ENCODE data around the gene MRPS27. TPM values are rescaled to one million over a fixed set of nuclear protein-coding genes. Genes with fewer than 3 reads are reported as not detected.

MRPS27 gene
- polyA plus RNA-seq, 1 donor = 52.7 TPM

DNA sequence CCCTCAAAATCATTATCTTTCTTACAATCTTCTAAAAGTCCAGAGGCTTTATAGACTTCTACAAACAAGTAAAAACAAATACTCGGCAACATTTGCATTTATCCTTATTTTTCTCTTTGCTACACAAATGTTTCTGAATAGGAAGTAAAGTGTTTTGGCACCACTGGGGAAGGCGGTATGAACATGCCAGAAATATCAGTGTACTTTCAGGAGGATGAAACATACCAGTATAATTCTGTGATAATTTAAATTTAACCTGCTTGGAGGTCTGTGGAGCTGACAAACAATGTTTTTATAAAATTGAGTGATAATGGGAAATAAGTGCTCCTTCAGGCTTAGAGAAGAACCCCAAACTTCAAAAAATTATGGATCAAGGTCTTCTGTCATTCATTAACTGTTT lies 51.8 kb downstream of the MRPS27 start:
- Histone ChIP-seq H3K36me3 (ENCODE audit: control insufficient read depth, insufficient read depth, low read length) (peaks cover 2% of the 10 kb centered on the region), H3K4me3 (ENCODE audit: low read length) (no peak overlapping the region), H3K27me3 (ENCODE audit: control insufficient read depth, insufficient read depth, low read length) (no peaks in the 10 kb centered on the region), H3K9me3 (ENCODE audit: control insufficient read depth, low read depth, low read length) (no peaks in the 10 kb centered on the region), H3K4me1 (ENCODE audit: control insufficient read depth, insufficient read depth, low read length) (no peaks in the 10 kb centered on the region), H3K27ac (ENCODE audit: low read length) (no peak overlapping the region)
- WGBS (ENCODE audit: insufficient coverage, low lambda C conversion rate) = 100% methylated on average over 1 of the region's 2 CpGs
- no peak for DNase-seq

DNA sequence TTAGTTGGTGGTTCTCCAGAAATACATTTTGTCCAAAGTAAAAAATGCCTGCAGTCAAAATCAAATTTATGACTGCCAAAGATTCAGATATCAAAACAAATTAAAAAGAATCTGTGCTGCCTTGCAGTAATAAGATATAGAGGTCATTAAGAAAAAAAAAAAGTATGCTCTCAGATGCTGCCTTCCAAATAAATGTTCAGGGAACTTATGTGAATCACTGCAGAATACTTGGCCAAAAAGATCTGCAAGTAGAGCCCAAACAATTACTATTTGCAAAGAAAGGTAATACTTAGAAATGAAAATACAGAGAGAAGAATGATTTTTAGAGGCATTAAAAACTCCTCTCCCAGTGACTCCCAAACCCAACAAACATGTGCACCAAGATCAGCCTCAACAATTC lies 52.4 kb downstream of the MRPS27 start:
- Histone ChIP-seq H3K36me3 (ENCODE audit: control insufficient read depth, insufficient read depth, low read length) (peaks cover 2% of the 10 kb centered on the region), H3K27me3 (ENCODE audit: control insufficient read depth, insufficient read depth, low read length) (no peaks in the 10 kb centered on the region), H3K4me1 (ENCODE audit: control insufficient read depth, insufficient read depth, low read length) (no peaks in the 10 kb centered on the region), H3K27ac (ENCODE audit: low read length) (no peak overlapping the region), H3K4me3 (ENCODE audit: low read length) (no peak overlapping the region), H3K9me3 (ENCODE audit: control insufficient read depth, low read depth, low read length) (no peaks in the 10 kb centered on the region)
- no peak for DNase-seq

DNA sequence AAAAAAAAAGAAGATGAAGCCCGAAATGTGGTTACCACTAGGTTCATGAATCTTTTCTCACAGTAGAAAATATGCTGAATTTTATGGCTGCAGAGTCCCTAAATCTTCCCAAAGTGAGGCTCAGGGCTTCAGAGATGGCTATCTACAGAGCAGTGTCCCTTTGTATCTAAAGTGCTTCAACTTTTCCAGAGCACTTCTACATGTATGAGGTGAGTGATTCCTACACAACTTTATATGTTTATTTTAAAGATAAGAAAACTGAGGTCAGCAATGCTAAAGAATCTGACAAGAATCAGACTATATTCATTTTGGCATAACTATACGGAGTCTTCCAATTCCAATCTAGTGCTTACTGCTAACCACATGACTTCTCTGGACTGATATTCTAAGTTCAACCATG lies 53.2 kb downstream of the MRPS27 start:
- WGBS (ENCODE audit: insufficient coverage, low lambda C conversion rate) = 100% methylated on average over 1 of the region's 2 CpGs
- no peak overlapping the region for H3K27ac ChIP-seq (ENCODE audit: low read length)
- no peaks in the 10 kb centered on the region for H3K4me1 ChIP-seq (ENCODE audit: control insufficient read depth, insufficient read depth, low read length)

DNA sequence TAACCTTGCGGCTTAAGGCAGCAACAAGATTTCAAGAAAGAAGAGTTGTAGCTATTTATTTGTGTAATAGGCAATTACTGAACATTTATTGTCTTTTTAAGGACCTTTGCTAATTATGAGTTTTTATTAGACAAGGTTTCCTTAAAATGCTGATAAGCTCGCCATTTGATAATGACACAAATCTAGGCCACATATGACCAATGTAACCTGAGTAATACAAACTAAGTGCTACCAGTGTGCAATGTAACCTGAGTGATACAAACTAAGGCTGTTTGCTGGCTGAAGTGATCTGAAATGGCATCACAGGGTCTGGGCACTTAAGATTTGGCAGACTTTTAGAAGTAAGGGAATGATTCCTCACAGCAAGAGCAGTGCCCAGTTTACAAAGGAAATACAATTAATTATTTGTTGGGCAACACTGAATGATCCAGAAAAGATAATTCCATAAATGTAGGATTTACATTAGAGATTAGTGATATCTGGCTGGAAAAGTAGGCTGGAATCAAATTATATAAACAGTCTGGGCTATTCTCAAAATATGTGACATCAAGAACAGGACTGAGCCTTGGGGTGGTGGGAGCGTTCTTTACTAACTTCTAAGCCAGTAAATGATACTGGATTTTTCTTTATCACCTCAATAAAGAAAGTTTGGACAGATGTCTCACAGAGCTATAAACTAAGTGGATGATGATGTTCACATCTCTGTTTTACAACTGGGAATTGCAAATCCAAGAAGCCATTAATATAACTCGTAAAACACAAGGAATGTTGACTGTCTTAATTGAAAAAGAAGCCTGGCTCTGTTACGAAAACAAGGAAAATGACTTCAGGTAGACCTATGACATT lies 54.8 kb downstream of the MRPS27 start:
- no peak overlapping the region for H3K27ac ChIP-seq (ENCODE audit: low read length)
- no peaks in the 10 kb centered on the region for H3K4me1 ChIP-seq (ENCODE audit: control insufficient read depth, insufficient read depth, low read length)
- H3K36me3 ChIP-seq (ENCODE audit: control insufficient read depth, insufficient read depth, low read length) = no peaks in the 10 kb centered on the region
- H3K4me3 ChIP-seq (ENCODE audit: low read length) = no peak overlapping the region
- H3K9me3 ChIP-seq (ENCODE audit: control insufficient read depth, low read depth, low read length) = no peaks in the 10 kb centered on the region
- no peaks in the 10 kb centered on the region for H3K27me3 ChIP-seq (ENCODE audit: control insufficient read depth, insufficient read depth, low read length)
- 90% methylated on average over 4 of the region's 5 CpGs for WGBS (ENCODE audit: insufficient coverage, low lambda C conversion rate)
- DNase-seq = no peak

More for the DNA sequence above, 53.2 kb downstream of the MRPS27 start:
- H3K9me3 ChIP-seq (ENCODE audit: control insufficient read depth, low read depth, low read length) = no peaks in the 10 kb centered on the region
- DNase-seq = no peak
- H3K4me3 ChIP-seq (ENCODE audit: low read length) = no peak overlapping the region
- no peaks in the 10 kb centered on the region for H3K27me3 ChIP-seq (ENCODE audit: control insufficient read depth, insufficient read depth, low read length)
- H3K36me3 ChIP-seq (ENCODE audit: control insufficient read depth, insufficient read depth, low read length) = no peaks in the 10 kb centered on the region

DNA sequence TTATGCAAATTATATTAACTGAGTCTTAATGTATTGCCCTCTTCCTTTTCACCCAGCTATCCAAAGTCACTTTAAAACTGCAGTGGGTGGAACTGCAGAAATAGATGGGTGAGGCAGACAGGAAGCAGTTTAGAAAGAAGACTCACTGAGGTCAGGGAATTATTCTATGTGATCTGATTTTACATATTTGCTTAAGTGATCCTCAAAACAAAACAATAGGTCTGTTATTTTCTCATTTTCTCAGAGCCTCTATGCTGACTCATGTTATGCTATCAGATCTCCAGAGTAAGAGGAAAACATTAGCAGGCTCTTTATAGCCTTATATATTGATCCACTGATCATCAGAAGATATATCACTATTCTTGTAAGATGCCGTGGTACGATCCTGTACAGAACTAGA lies 63.5 kb downstream of the MRPS27 start:
- Histone ChIP-seq H3K4me1 (ENCODE audit: control insufficient read depth, insufficient read depth, low read length) (no peaks in the 10 kb centered on the region), H3K36me3 (ENCODE audit: control insufficient read depth, insufficient read depth, low read length) (no peaks in the 10 kb centered on the region), H3K9me3 (ENCODE audit: control insufficient read depth, low read depth, low read length) (no peaks in the 10 kb centered on the region), H3K27ac (ENCODE audit: low read length) (no peak overlapping the region), H3K27me3 (ENCODE audit: control insufficient read depth, insufficient read depth, low read length) (no peaks in the 10 kb centered on the region), H3K4me3 (ENCODE audit: low read length) (no peak overlapping the region)
- DNase-seq = no peak
- WGBS (ENCODE audit: insufficient coverage, low lambda C conversion rate) = no CpG with 5 or more reads among the region's 2 CpGs

DNA sequence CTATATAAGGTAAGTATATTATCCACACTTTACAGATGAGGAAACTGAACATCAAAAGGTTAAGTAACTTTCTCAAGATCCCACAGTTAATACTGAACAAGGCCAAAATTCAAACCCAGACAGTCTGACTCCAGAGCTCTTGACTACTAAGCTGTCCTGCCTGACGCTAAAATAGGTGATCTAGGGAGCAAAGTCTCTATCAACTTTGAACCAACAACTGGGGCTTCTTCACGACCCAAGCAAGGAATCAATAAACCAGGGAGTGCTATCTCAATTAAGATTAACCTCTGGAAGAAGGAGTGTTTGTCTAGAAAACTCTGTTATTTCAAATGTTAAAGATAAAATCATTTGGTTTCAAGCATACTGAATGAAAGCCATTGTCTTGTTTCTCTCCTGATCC lies 64.4 kb downstream of the MRPS27 start:
- no CpG with 5 or more reads among the region's 2 CpGs for WGBS (ENCODE audit: insufficient coverage, low lambda C conversion rate)
- no peak for DNase-seq

DNA sequence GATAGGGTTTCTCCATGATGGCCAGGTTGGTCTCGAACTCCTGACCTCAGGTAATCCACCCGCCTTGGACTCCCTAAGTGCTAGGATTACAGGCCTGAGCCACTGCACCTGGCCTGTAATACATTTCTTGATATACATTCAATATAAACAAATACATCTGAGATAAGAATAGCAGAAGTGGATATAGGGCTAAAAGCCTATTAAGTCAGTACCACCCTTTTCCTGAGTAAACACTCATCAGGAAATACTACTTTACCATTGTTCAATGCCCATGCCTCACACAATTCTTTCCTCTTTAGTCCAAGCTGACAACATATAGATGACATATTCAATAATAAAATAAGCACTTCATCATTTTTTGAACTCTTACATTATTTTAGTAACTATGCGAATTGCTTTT lies 64.8 kb downstream of the MRPS27 start:
- H3K27ac ChIP-seq (ENCODE audit: low read length) = no peak overlapping the region
- no peak for DNase-seq
- WGBS (ENCODE audit: insufficient coverage, low lambda C conversion rate) = 100% methylated on average over 1 of the region's 3 CpGs

More for the DNA sequence above, 64.4 kb downstream of the MRPS27 start:
- no peaks in the 10 kb centered on the region for H3K27me3 ChIP-seq (ENCODE audit: control insufficient read depth, insufficient read depth, low read length)
- no peak overlapping the region for H3K27ac ChIP-seq (ENCODE audit: low read length)
- H3K4me3 ChIP-seq (ENCODE audit: low read length) = no peak overlapping the region
- no peaks in the 10 kb centered on the region for H3K9me3 ChIP-seq (ENCODE audit: control insufficient read depth, low read depth, low read length)
- no peaks in the 10 kb centered on the region for H3K4me1 ChIP-seq (ENCODE audit: control insufficient read depth, insufficient read depth, low read length)
- no peaks in the 10 kb centered on the region for H3K36me3 ChIP-seq (ENCODE audit: control insufficient read depth, insufficient read depth, low read length)

DNA sequence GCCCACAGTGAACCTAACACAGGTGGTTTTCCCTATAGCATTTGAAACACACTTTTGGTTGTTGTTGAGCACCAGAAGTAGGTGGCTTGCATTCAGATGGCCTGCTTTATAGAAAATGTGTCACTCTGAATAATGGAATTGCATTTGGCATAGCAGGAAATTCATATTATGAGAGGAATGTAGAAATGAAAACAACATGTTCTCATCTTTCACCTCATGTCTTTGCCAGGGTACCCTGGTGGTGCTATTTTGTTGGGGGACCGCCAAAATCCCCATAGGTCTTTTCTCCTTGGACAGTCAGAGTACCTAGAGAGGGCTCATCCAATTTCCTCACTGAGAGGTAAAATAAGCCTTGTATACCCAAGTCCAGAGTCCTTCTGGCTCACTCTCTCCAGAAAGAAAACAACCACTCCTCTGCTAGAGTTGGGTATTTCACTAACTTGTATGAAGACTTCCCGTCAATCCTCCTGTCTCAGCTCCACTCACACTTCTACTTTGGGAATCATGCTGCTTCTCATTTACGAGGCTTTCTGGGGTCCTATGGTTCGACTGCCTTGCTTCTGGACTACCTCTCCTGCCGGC lies 67.4 kb downstream of the MRPS27 start:
- no peak for DNase-seq
- no peaks in the 10 kb centered on the region for H3K4me1 ChIP-seq (ENCODE audit: control insufficient read depth, insufficient read depth, low read length)
- no peak overlapping the region for H3K27ac ChIP-seq (ENCODE audit: low read length)
- 100% methylated on average over 1 of the region's 5 CpGs for WGBS (ENCODE audit: insufficient coverage, low lambda C conversion rate)
- no peaks in the 10 kb centered on the region for H3K36me3 ChIP-seq (ENCODE audit: control insufficient read depth, insufficient read depth, low read length)
- no peak overlapping the region for H3K4me3 ChIP-seq (ENCODE audit: low read length)
- H3K9me3 ChIP-seq (ENCODE audit: control insufficient read depth, low read depth, low read length) = no peaks in the 10 kb centered on the region
- no peaks in the 10 kb centered on the region for H3K27me3 ChIP-seq (ENCODE audit: control insufficient read depth, insufficient read depth, low read length)

More for the DNA sequence above, 64.8 kb downstream of the MRPS27 start:
- Histone ChIP-seq H3K27me3 (ENCODE audit: control insufficient read depth, insufficient read depth, low read length) (no peaks in the 10 kb centered on the region), H3K9me3 (ENCODE audit: control insufficient read depth, low read depth, low read length) (no peaks in the 10 kb centered on the region), H3K4me1 (ENCODE audit: control insufficient read depth, insufficient read depth, low read length) (no peaks in the 10 kb centered on the region), H3K4me3 (ENCODE audit: low read length) (no peak overlapping the region), H3K36me3 (ENCODE audit: control insufficient read depth, insufficient read depth, low read length) (no peaks in the 10 kb centered on the region)

DNA sequence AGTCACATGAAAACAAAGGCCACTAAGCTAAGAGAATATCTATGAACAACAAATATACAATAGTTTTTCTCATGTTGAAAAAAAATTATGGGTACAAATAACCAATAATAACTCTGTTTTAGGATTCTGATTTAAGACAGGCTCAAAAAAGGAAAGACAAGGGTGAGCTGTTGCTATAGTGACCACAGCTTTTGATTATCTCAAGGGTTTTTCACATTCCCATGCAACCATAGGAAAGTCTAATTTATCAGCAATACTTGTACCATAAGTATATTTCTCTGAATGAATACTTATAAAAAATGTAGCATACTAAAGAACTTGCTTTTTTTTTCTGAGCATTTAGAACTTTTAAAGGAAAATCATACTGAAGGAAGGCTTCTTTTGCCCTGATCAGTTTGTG lies 68.0 kb downstream of the MRPS27 start:
- H3K4me1 ChIP-seq (ENCODE audit: control insufficient read depth, insufficient read depth, low read length) = no peaks in the 10 kb centered on the region
- H3K9me3 ChIP-seq (ENCODE audit: control insufficient read depth, low read depth, low read length) = no peaks in the 10 kb centered on the region
- H3K4me3 ChIP-seq (ENCODE audit: low read length) = no peak overlapping the region
- H3K27me3 ChIP-seq (ENCODE audit: control insufficient read depth, insufficient read depth, low read length) = no peaks in the 10 kb centered on the region
- no peak overlapping the region for H3K27ac ChIP-seq (ENCODE audit: low read length)
- H3K36me3 ChIP-seq (ENCODE audit: control insufficient read depth, insufficient read depth, low read length) = no peaks in the 10 kb centered on the region
- DNase-seq = no peak

DNA sequence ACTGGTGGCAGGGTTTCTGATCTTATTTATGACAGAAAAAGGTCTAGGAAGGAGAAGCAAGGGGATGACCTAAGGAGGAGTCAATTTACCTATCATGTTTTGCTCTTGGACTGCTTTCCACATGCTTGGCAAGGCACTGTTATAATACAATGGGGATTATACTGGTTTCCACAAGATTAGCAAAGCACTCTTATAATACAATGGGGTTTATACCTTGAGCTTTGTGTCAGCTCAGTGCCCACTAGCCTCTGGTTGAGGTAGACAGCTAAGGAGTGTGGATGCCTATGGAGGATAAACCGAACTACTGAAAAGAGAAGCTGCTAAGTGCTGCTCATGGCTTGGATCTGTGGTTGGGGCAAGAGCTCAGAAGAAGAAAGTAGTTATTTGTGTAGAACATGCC lies 68.7 kb downstream of the MRPS27 start:
- Histone ChIP-seq H3K36me3 (ENCODE audit: control insufficient read depth, insufficient read depth, low read length) (no peaks in the 10 kb centered on the region), H3K9me3 (ENCODE audit: control insufficient read depth, low read depth, low read length) (no peaks in the 10 kb centered on the region), H3K4me3 (ENCODE audit: low read length) (no peak overlapping the region), H3K27ac (ENCODE audit: low read length) (no peak overlapping the region), H3K4me1 (ENCODE audit: control insufficient read depth, insufficient read depth, low read length) (no peaks in the 10 kb centered on the region), H3K27me3 (ENCODE audit: control insufficient read depth, insufficient read depth, low read length) (no peaks in the 10 kb centered on the region)
- DNase-seq = no peak
- 83% methylated on average over 1 of the region's 1 CpG for WGBS (ENCODE audit: insufficient coverage, low lambda C conversion rate)
